C4-2B (cell line): ENCODE data around the gene MT1HL1.

ENCODE experiments used
- ZFX ChIP-seq: fragments of 450-650 bp; IDR thresholded peaks from 2 replicates; pipeline ENCODE4 v1.6.1; 2017
- TF ChIP-seq, protein P1 (sequence below): fragments of 450-650 bp; conservative IDR thresholded peaks from 2 replicates; pipeline ENCODE4 v1.5.1; 2017; ENCODE audit warnings: mild to moderate bottlenecking

DNA sequence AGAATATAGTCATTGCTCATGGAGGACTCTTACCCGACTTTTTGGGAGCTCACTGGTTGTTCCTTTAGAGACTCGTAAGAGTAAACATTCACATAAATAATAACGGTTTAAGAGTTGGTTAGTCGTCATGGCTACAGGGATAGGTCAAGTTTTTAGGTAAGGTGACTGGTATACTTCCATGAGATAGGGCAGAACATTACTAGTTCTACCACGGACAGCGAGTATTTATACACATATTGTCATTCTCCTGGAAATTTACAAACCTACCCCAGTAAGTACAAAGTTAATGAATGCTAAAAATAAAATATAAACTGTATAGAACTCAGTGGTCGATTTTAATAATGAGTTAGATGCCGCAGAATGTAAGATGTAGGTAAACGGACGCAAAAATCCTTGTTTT lies 36.6 kb upstream of the MT1HL1 start:
- TF ChIP-seq, protein P1, sequence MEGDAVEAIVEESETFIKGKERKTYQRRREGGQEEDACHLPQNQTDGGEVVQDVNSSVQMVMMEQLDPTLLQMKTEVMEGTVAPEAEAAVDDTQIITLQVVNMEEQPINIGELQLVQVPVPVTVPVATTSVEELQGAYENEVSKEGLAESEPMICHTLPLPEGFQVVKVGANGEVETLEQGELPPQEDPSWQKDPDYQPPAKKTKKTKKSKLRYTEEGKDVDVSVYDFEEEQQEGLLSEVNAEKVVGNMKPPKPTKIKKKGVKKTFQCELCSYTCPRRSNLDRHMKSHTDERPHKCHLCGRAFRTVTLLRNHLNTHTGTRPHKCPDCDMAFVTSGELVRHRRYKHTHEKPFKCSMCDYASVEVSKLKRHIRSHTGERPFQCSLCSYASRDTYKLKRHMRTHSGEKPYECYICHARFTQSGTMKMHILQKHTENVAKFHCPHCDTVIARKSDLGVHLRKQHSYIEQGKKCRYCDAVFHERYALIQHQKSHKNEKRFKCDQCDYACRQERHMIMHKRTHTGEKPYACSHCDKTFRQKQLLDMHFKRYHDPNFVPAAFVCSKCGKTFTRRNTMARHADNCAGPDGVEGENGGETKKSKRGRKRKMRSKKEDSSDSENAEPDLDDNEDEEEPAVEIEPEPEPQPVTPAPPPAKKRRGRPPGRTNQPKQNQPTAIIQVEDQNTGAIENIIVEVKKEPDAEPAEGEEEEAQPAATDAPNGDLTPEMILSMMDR = no peak
- no peak for TF ChIP-seq ZFX
